Stimulated activated CD8-positive, alpha-beta memory T cell treated with anti-CD3 and anti-CD28 coated beads, Interleukin-15, amount 100 ng/mL, for 48 hours (primary cell): Measurements from ENCODE around the gene UGP2.

ENCODE experiments used
- DNase-seq, 2 donors: peaks; one replicate each; pipeline ENCODE4 v3.0.0-alpha.2; 2020; ENCODE audit warnings: low read depth in 2 of 2

The UGP2 gene

DNA sequence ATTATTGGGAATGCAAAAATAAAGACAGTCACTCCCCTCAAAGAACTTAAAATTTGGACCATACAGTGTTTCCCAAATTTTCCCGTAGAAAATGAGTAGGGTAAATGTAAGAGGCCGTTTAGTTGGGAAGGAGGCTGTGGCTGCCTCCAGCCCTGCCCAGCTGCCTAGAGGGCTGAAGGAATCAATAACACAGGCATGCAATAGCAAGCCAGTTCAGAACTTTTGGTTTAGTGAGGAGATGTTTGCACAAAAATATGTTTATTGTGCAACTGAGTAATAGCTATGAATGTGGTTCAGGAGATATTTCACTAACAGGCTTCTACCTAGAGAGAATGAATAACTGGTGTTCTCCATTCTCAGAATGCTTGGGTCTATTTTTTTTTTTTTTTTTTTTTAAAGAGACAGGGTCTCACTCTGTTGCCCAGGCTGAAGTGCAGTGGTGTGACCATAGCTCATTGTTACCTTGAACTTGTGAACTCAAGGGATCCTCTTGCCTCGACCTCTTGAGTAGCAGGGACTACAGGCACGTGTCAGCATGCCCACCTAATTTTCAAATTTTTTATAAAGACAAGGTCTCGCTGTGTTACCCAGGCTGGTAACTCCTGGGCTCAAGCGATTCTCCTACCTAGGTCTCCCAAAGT, 23.6 kb downstream of the UGP2 start:
- DNase-seq, result no peak

DNA sequence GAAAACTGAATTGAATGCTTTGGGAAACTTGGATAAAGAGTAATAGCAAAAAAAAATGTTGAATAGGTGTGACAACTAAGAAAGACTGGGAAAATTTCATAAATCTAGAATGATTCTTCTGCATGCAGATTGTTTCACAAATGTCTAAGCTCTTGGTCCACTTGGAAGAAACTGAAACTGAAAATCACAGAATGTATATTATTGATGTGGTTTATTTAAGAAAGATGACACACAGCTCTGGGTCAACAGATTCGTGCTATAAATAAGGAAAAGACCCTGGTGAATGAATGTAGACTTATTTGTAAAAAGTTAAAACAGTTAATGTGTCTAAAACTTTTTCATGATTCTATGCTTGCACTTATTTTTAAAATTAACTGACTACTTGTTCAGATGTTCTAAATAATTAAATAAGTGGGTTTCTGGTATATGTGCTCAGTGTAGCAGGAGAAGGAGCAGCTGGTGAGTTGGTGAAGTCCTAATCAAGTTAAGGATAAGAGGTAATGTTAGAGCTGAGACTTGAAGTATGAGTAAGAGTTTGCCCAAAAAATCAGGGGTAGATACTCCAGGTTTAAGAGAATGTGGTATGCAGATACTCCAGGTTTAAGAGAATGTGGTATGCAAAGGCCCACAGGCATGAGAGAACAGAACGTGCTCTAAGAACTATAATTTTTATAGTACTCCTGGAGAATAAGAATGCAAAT, 24.5 kb downstream of the UGP2 start:
- no peak for DNase-seq

- DNase-seq, result no peak
Measured at GRCh38 chr2:63870679-63871078, 29.0 kb downstream of the UGP2 start.

- DNase-seq, result no peak
Measured at GRCh38 chr2:63871864-63872263, 30.2 kb downstream of the UGP2 start.

GRCh38 chr2:63872571-63873328, 31.1 kb downstream of the UGP2 start:
- no peak for DNase-seq

DNA sequence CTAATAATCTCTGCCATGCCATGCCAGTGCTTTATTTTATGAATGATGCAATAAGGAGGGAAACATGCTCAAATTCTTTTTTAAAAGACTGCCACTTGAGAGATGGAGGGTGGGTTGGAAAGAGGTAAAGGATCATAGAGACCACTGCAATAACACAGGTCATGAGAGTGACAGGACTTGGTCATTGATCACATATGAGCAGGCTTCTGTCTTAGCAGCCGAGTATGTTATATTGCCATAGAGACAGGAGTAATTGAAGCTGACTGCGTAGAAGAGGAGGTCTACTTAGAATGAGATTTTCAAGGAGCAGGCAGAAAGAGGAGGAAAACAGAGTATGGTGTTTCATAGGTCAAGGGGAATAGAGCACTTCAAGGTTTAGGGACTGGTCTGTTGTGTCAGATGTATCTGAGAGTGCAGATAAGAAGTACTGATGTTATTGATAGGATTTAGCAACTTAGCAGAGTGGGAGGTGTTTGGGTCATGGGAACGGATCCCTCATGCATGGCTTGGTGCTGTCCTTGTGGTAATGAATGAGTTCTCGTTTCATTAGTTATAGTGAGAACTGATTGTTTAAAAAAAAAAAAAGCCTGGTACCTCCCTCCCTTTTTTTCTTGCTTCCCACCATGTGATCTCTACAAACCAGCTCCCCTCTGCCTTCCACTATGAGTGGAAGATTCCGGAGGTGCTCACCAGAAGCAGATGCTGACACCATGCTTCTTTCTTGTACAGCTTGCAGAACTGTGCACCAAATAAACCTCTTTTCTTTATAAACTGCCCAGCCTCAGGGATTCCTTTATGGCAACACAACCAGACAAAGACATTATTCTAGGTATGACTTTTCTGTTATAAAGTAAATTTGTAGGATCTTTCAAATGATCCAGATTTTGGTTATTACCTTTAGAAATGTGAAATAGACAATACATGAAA, 32.8 kb downstream of the UGP2 start:
- DNase-seq, result no peak

GRCh38 chr2:63875131-63875527, 33.4 kb downstream of the UGP2 start:
- DNase-seq, result no peak

- no peak for DNase-seq
Measured at GRCh38 chr2:63875559-63876245, 34.0 kb downstream of the UGP2 start.

GRCh38 chr2:63876311-63876710, 34.6 kb downstream of the UGP2 start:
- no peak for DNase-seq

DNA sequence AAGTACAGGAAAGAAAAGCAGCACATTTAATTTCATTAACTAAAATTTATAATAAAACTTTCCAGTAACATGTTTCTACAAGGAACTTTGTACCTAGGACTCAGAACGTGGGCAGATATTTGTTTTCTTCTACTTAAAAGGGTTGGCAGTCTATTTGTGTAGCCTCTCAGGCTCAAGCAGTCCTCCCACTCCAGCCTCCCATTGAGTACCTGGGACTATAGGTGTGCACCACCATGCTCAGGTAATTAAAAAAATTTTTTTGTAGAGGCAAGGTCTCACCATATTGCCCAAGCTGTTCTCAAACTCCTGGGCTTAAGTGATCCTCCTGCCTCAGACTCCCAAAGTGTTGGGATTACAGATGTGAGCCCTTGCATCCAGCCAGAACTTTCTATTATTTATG, 36.8 kb downstream of the UGP2 start:
- no peak for DNase-seq

DNA sequence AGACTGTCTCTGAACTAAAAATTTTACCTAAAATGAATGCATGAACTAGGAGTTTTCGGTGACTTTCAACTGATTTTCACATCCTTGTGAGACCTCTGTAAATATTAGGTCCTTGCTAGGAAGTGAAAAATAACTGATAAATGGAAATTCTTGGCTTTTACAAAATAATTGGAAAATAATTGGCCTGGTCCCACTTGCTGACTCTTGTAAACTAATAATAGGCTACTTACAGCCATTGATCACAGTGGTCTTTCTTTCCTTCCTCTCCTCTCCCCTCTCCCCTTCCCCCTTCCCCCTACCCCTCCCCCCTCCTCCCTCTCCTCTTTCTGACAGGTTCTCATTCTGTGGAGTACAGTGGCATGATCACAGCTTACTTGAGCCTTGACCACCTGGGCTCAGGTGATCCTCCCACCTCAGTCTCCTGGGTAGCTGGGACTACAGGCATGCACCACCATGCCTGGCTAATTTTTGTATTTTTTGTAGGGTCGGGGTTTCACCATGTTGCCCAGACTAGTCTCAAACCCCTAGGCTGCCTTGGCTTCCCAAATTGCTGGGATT, 38.3 kb downstream of the UGP2 start:
- DNase-seq, result no peak

GRCh38 chr2:63880625-63881024, 38.9 kb downstream of the UGP2 start:
- no peak for DNase-seq

GRCh38 chr2:63881205-63881604, 39.5 kb downstream of the UGP2 start:
- DNase-seq, result no peak

DNA sequence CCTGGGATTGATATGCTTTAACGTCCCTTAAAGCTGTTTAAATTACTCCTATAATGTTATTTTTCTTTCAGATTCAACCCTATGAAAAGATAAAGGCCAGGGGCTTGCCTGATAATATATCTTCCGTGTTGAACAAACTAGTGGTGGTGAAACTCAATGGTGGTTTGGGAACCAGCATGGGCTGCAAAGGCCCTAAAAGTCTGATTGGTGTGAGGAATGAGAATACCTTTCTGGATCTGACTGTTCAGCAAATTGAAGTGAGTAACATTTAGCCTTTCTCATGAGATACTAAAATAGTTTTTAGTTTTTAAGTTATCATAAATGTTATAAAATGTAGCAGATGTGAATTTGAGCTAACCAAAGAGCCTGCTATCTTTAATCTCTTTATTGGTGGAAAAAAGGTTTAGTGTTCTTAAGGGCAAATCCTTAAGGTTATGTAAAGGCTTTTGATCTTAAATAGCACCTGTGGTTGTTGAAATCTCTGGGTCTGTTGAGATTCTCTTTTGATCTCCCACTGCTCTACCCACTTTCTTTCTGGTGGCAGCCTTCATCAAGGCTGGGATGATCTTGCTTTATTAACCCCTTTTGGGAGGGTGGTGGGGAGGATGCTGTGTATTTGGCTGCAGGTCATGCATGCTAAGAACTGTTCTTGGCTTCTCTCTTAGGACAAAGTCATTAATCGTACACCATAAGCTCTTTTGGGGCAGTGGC, 40.9 kb downstream of the UGP2 start:
- DNase-seq, result no peak

DNA sequence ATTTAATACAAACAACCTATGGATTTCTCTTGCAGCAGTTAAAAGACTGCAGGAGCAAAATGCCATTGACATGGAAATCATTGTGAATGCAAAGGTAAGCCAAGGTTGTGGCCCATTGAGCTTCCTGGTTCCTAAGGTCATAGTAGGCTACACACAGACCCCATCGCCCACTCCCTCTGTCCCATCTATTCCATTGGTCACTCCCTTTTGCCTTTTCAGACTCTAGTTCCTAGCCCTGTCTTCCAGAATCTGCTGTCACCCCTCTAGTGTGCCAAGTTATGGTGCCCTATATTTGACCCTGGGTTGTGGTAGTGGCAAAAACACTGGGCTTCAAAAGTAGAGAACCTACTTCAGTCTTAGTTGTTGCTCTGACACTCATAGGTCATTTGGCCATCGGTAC, 44.7 kb downstream of the UGP2 start:
- no peak for DNase-seq

DNA sequence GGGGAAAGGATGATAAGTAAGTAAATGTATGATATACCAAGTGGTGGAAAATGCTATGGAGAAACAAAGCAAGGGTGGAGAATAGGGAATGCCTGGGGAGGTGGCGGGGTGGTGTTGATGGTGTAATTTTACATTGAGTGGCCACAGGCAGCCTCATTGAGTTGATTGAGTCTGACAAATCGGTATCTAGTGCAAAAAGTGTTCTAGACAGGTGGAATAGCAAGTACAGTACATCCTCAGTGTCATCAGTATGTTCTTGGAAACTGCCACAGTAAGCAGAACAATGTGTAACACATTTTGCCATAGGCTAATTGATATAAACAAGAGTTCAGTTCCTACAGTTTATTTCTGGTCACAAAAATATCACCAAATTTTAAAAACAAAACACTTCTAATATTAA, 46.4 kb downstream of the UGP2 start:
- DNase-seq, result no peak

DNA sequence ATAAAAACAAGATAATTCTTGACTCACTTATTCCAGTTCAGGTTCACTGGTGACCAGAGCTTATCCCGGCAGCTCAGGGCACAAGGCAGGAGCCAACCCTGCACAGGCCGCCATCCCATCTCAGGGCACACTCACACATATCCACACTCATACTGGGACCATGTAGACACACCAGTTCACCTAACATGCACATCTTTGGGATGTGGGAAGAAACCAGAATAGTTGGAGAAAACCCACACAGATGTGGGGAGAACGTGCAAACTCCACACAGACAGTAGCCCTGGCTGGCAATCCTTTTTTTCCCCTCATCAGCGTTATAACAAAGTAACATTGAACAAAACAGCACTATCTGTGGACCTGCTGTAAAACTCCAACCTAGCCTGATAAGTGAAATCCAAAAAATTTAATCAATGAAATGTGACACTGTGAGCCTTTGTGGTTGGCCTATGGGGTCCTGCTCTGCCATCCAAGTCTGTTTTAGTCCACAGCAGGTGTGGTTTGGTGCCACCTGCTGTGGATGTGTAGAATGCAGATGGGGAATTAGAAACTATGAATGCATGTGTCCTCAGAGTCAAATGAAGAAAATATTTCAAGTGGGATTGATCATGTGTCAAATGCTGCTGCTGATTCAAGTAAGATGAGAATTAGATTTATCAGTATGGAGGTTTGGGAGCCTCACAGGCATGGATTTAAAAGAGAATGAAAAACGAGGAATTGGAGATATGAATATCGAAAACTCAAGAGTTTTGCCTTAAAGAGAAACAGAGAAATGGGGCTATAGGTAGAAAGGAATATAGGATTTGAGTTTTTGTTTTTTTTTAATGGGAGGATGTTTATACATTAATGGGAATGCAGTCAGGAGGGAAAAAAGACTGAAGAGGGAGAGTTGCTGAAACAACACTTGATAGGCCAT, 47.0 kb downstream of the UGP2 start:
- peak; percentile 14 to 19 for DNase-seq

DNA sequence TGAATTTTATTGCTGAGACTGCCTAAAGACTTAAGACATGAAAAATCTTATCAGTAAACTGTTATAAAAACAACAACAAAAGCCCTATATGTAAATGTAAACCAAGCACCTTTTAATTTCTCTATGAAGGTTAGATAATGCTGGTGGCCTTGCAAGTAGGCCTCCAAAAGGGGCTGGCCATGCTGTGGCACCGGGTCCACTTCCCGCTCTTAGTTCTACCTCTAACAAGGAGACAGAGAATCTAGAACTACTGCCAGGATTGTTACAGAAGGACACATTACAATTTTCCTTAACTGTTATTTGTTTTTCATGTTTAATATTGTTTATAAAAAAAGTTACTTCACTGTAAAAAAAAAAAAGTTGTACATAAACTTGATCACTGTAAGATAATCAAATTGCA, 49.0 kb downstream of the UGP2 start:
- DNase-seq, result no peak

DNA sequence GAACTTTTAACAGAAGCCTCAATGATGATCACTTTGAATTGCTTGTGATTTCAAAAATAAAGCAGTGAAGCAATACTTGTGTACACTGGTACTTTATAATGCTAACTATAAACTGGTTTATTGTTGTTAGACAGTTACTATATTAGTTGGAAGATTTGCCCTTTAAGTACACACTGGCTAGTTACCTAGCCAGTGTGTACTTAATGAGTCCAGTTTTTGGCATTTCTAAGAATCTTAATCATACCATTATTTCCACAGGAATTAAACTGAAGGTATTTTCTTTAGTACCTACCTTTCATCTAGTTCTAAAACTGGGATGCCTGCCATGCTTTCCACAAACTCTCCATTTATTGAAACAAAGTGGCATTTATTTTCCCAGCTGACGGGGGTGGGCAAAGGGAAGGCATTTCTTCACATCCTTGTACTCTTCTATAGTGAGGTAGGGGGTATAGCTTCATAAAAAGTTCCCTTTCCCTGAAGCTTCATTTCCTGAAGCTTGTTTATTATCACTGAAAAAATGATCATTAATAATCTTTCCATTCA, 49.9 kb downstream of the UGP2 start:
- no peak for DNase-seq
